GM19043 (cell line): Measurements from ENCODE around the gene CBFA2T2.
"Not testable (repeated sequence)": the region's sequence is repeated elsewhere in the genome, so short reads cannot be mapped to it uniquely, and the experiment has no call there.

Experiments
- ATAC-seq: cut with Tn5 transposase; IDR thresholded peaks from one replicate; pipeline ENCODE4 v1.9.1; 2021; ENCODE audit warnings: low read depth; ENCODE audit not compliant: unreplicated experiment

Gene CBFA2T2

GRCh38 chr20:33470457-33470856 lies 19.4 kb upstream of the CBFA2T2 start:
- no peak for ATAC-seq

DNA sequence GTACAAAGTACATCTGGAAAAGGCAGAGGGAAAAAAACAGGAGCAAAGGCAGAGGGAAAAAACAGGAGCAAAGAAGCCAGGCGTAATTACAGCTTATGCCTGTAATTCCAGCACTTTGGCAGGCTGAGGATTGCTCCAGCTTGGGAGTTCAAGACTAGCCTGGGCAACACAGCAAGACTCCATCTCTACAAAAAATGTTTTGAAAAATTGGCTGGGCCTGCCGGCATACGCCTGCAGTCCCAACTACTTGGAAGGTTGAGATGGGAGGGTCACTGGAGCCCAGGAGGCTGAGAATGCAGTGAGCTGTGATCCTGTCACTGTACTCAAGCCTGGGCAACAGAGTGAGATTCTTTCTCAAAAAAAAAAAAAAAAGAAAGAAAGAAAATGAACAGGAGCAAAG lies 19.0 kb upstream of the CBFA2T2 start:
- no peak for ATAC-seq

- no peak for ATAC-seq
Observed at GRCh38 chr20:33472868-33473435, 16.9 kb upstream of the CBFA2T2 start.

GRCh38 chr20:33474097-33474873 lies 15.6 kb upstream of the CBFA2T2 start:
- ATAC-seq: no peak

GRCh38 chr20:33474963-33475362 lies 14.9 kb upstream of the CBFA2T2 start:
- no peak for ATAC-seq

DNA sequence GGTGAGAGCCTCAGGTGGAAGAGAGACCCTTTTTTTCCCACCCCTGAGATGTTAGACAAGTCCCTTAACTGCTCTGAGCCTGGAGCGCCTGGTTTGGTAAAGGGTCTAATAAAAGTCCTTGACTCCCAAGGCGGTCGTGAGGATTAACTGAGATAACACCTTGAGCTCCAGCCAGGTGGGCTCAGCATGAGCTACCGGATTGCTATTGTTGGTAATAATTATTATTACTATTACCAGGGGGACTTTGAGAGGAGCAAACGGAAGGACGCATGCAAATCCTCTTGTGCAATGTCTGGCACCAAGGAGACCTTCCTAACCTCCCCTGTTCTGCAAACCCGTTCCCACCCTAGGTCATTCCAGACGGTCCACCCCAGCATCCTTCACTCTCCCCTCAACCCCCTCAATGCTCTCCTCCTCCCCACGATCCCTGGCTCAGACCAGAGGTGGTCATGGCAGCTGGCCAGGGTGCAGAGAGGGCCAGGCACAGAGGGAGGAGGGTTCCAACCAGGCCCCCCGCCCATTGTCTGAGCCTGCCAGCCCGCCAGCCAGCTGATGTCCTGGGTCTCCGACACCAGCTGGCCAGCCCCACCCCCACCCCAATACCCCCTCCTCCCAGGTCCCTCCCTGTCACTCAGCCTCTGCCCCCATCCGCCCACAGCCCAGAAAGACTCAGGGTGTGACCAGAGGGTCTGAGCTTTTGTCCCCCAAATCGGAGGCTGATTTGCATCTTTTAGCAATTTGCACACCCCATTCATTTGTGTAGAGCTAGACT lies 14.3 kb upstream of the CBFA2T2 start:
- no peak for ATAC-seq

- ATAC-seq: no peak
Observed at GRCh38 chr20:33477386-33478234, 12.3 kb upstream of the CBFA2T2 start.

GRCh38 chr20:33480048-33480447 lies 9.8 kb upstream of the CBFA2T2 start:
- ATAC-seq: no peak

DNA sequence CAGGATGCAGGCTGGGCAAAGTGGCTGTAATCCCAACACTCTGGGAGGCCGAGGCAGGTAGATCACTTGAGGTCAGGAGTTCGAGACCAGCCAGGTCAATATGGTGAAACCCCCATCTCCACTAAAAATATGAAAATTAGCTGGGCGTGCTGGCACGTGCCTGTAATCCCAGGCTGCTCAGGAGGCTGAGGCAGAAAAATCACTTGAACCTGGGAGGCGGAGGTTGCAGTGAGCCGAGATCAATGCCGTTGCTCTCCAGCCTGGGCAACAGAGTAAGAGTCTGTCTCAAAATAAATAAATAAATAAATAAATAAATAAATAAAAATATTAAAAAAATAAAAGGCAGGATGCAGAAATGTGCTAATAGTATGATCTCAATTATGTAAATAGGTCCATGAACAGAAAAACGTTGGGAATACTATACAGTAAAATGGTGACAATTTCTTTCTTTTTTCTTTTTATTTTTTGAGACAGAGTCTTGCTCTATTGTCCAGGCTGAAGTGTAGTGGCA lies 8.4 kb upstream of the CBFA2T2 start:
- no peak for ATAC-seq

DNA sequence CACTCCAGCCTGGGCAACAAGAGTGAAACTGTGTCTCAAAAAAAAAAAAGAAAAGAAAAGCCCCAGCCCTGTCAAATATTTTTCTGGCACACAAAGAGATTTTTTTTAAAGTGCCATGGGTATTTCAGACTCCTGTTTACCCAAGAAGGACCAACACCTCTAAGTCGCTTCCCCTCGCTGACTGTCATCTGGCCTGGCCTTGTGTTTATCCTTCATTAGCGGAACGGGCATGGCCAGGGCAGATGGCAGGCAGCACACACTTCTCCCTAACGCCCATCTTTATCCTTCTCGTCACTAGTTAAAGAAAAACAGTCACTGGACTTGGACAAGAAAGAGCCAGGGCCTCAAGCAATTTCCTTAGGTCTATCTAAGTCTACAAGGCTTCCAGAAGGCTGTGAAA lies 7.3 kb upstream of the CBFA2T2 start:
- no peak for ATAC-seq

DNA sequence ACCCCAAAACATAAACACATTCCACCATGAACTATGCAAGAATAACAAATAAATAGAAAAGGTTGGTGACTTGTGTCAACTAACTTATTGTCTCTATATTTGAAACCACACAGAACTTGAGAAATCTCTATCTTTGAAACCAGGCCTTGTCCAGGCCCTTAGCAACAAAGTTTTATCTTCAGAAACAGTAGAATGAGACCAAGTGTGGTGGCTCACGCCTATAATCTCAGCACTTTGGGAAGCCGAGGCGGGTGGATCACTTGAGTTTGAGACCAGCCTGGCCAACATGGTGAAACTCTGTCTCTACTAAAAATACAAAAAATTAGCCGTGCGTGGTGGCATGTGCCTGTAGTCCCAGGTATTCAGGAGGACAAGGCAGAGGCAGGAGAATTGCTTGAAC lies 6.7 kb upstream of the CBFA2T2 start:
- not testable (repeated sequence) for ATAC-seq

DNA sequence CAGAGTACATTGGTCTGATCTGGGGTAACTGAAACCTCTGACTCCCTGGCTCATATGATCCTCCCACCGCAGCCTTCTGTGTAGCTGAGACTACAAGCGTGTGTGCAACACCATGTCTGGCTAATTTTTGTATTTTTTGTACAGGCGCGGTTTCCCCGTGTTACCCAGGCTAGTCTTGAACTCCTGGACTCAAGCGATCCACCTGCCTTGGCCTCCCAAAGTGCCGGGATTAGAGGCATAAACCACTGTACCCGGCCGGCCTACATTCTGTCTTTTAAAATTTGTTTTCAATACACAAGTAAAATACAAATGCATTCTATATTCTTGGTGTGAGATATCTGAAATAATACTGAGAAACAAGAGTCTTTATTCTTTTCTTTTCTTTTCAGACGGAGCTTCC lies 1.7 kb upstream of the CBFA2T2 start:
- ATAC-seq: no peak

GRCh38 chr20:33488661-33489494 lies 1.0 kb upstream of the CBFA2T2 start:
- not testable (repeated sequence) for ATAC-seq

DNA sequence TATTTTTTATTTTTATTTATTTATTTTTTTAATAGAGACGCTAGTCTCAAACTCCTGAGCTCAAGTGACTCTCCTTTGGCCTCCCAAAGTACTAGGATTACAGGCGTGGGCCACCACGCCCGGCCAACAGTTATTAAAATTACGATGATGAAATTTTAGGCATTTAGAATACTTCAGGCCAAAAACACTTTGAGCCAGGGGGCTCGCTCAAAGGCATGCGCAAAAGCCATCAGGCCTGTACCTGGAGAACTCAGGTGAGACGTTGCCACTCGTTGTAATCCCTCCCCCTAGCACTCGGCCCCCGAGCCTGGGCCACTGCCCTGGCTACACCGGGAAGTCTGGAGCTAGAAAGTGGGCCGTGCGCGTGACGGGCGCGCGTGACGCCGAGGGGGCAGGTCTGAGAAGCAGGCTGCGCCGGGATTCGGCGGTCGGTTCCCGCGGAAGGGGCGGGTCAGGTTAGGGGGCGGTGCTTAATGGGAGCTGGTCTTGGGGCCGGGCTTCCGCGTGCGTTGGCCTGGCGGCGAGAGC lies 337 bp upstream of the CBFA2T2 start:
- ATAC-seq: peak; percentile 90

- no peak for ATAC-seq
Observed at GRCh38 chr20:33490934-33491656, 1.2 kb downstream of the CBFA2T2 start.

GRCh38 chr20:33493076-33493766 lies 3.3 kb downstream of the CBFA2T2 start:
- ATAC-seq: no peak

GRCh38 chr20:33496776-33497175 lies 6.9 kb downstream of the CBFA2T2 start:
- ATAC-seq: not testable (repeated sequence)

DNA sequence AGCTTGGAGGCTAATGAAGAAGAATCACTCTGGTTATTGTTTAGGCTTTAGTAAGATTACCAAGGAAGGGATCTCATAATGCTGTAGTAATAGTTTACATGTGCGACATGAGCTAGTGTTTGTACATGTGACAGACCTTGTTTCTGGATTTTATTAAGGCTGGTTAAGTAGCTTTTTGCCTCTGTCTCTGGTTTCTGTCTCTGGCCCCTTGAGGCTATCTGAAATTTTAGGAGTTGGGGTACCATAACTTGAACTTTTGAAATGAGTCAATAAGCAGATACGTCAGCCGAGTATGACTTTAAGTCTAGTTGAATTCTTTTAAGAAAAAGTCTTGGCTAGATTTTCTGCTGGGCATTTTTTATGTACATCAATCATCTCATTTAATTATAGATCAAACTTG lies 9.5 kb downstream of the CBFA2T2 start:
- no peak for ATAC-seq
